ENCODE data around the gene PAPLN. TPM values are rescaled to one million over a fixed set of nuclear protein-coding genes. Genes with fewer than 3 reads are reported as not detected.

Gene PAPLN
- total and polyA plus RNA-seq, 2 of the 8 experiments (the other 6 are each of a cell fraction or from before 2014, with no cell fraction given): 14.8 to 25.6 TPM

GRCh38 chr14:73305499-73305898 lies 68.2 kb downstream of the PAPLN start:
- H2BK20ac ChIP-seq (ENCODE audit: low read length): no peak overlapping the region
- no peak overlapping the region for H2AK5ac ChIP-seq (ENCODE audit: low read depth, low read length)
- H3K4me1 ChIP-seq (replicated peaks in 1 of 4; ENCODE audit: control insufficient read depth in 3 of 4, insufficient read depth in 4 of 4, low read length in 3 of 4): no peaks in the 10 kb centered on the region
- H3K4ac ChIP-seq (replicated peaks; ENCODE audit: insufficient read length, low read depth, low read length): no peak overlapping the region
- no peaks in the 10 kb centered on the region for H3K36me3 ChIP-seq (ENCODE audit: control insufficient read depth in 2 of 4, insufficient read depth in 4 of 4, low read length in 3 of 4)
- no peak overlapping the region for H2BK15ac ChIP-seq (ENCODE audit: low read length)
- H3K4me3 ChIP-seq (ENCODE audit: extremely low read depth in 1 of 4, insufficient read depth in 2 of 4, low read depth in 3 of 4, low read length in 4 of 4): no peak overlapping the region
- H2AFZ ChIP-seq (ENCODE audit: low read length): no peak overlapping the region
- POLR2A ChIA-PET (ENCODE audit: partially characterized antibody): no interaction called here
- no peaks in the 10 kb centered on the region for H3K27me3 ChIP-seq (replicated peaks in 1 of 4; ENCODE audit: control insufficient read depth in 3 of 4, extremely low read depth in 1 of 4, insufficient read depth in 3 of 4, low read length in 3 of 4)
- no peak overlapping the region for H4K8ac ChIP-seq (ENCODE audit: extremely low read depth, insufficient read depth, low read length)
- H3K79me2 ChIP-seq (ENCODE audit: control insufficient read depth in 1 of 2, insufficient read depth in 2 of 2, low read length in 2 of 2): no peaks in the 10 kb centered on the region
- no peak overlapping the region for H3K4me2 ChIP-seq (ENCODE audit: insufficient read depth in 1 of 2, low read depth in 2 of 2, low read length in 2 of 2)
- H3K56ac ChIP-seq (replicated peaks; ENCODE audit: insufficient read length, low read depth, low read length): no peak overlapping the region
- H3K14ac ChIP-seq (ENCODE audit: insufficient read length): no peak overlapping the region
- no peaks in the 10 kb centered on the region for H4K20me1 ChIP-seq (replicated peaks in 1 of 2; ENCODE audit: control insufficient read depth in 1 of 2, insufficient read depth in 2 of 2, low read length in 2 of 2)
- no peak overlapping the region for H4K91ac ChIP-seq (replicated peaks; ENCODE audit: insufficient read length, low read length)
- CTCF ChIA-PET (ENCODE audit: partially characterized antibody): interaction anchor here (2.3 kb wide), 1 partner anchor 10 kb away, joined by 11 read pairs; no protein-coding TSS in a partner anchor
- no peak overlapping the region for H3K23ac ChIP-seq (ENCODE audit: insufficient read length)
- H2BK120ac ChIP-seq (replicated peaks; ENCODE audit: low read depth, low read length): no peak overlapping the region
- no peak overlapping the region for H3K27ac ChIP-seq (ENCODE audit: low read depth, low read length)
- H3K79me1 ChIP-seq (ENCODE audit: low read depth, low read length): no peaks in the 10 kb centered on the region; the same call in 1 of the 2 replicates
- H3K9me3 ChIP-seq (ENCODE audit: insufficient read depth in 2 of 2, low read depth in 1 of 2, low read length in 1 of 2): no peaks in the 10 kb centered on the region
- H3K9ac ChIP-seq (replicated peaks in 1 of 4; ENCODE audit: extremely low read depth in 1 of 4, low read depth in 3 of 4, low read length in 3 of 4): no peak overlapping the region
- H3K18ac ChIP-seq (ENCODE audit: extremely low read depth, low read length): no peak overlapping the region
- no peaks in the 10 kb centered on the region for H3K23me2 ChIP-seq (ENCODE audit: low read depth, low read length)
- H2BK12ac ChIP-seq (ENCODE audit: low read depth, low read length): no peak overlapping the region
- no peak for DNase-seq (ENCODE audit: low read depth in 1 of 2, low spot score in 2 of 2)
- no peak for FAIRE-seq
- no peak overlapping the region for H4K5ac ChIP-seq (ENCODE audit: insufficient read length, low read depth, low read length)
- no peak overlapping the region for H2BK5ac ChIP-seq (ENCODE audit: low read depth, low read length)
- 80% methylated on average over 3 of the region's 3 CpGs; no CpG with 5 or more reads in 1 of the 2 experiments for WGBS, 2 experiments (ENCODE audit: extremely low coverage in 1 of 2, insufficient coverage in 1 of 2, insufficient read length in 1 of 2, insufficient replicate concordance in 2 of 2, low coverage in 1 of 2, low lambda C conversion rate in 2 of 2, missing lambda C conversion rate in 1 of 2)
- TF ChIP-seq SIX5 (IDR thresholded peaks at IDR 0.05; ENCODE audit: low read depth, low read length) (no peak), JUND (IDR thresholded peaks at IDR 0.05; ENCODE audit: low read length) (no peak), CBX5 (IDR thresholded peaks at IDR 0.05; ENCODE audit: low read depth, low read length) (no peak), ZNF274 (IDR thresholded peaks at IDR 0.05; ENCODE audit: borderline replicate concordance, extremely low read depth, low read length) (no peak), CTBP2 (IDR thresholded peaks at IDR 0.05; ENCODE audit: borderline replicate concordance, insufficient read depth, insufficient read length, low read length) (no peak), CEBPB (IDR thresholded peaks at IDR 0.05; ENCODE audit: low read depth, low read length) (no peak), RNF2 (IDR thresholded peaks at IDR 0.05; ENCODE audit: borderline replicate concordance, low read depth, low read length, missing control alignments, poor library complexity, severe bottlenecking) (no peak), TEAD4 (IDR thresholded peaks at IDR 0.05; ENCODE audit: low read depth, low read length) (no peak), SIRT6 (IDR thresholded peaks at IDR 0.05; ENCODE audit: low read length) (no peak), TAF7 (optimal IDR thresholded peaks at IDR 0.05; ENCODE audit: borderline replicate concordance, low read depth, low read length) (no peak), BCL11A (IDR thresholded peaks at IDR 0.05; ENCODE audit: low read depth in 2 of 2, low read length in 2 of 2) (no peak), POU5F1 (IDR thresholded peaks at IDR 0.05; ENCODE audit: low read depth, low read length) (no peak), NANOG (IDR thresholded peaks at IDR 0.05; ENCODE audit: insufficient read depth, low read depth, low read length, poor library complexity, severe bottlenecking) (no peak), EGR1 (IDR thresholded peaks at IDR 0.05; ENCODE audit: borderline replicate concordance, low read depth, low read length) (no peak), NRF1 (IDR thresholded peaks at IDR 0.05; ENCODE audit: low read depth, low read length) (no peak)

All from H1 (cell line).